Loucy (cell line): ENCODE results near the gene ALDH1A2.

Experiments used
- CTCF ChIP-seq: fragments of 200-600 bp; sonication (generic); conservative IDR thresholded peaks from 2 replicates; pipeline ENCODE4 v1.5.1; 2014; ENCODE audit warnings: mild to moderate bottlenecking, antibody characterized with exemption, low read length
- EZH2phosphoT487 ChIP-seq: fragments of 200-600 bp; IDR thresholded peaks from 2 replicates; pipeline ENCODE4 v1.6.1; 2018; ENCODE audit warnings: antibody characterized with exemption, mild to moderate bottlenecking, moderate library complexity, borderline replicate concordance

DNA sequence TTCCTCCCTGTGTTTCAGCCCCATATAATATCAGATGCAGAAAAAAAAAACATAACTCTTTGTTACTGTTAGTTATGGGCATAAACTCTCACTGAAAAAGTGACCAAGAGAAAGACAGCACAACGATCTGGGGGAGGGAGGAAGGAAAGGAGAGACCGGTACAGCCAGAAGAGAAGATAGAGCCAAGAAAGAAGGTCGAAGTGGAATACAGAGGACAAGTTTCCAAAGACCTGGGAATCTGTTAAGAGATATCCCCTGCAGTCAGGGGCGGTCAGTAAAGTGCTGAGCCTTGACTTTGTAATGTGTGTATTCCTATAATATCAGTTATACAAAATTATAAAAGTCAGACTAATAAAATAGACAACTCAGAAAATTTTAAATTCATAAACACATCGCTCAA lies 3.3 kb downstream of the ALDH1A2 start:
- TF ChIP-seq CTCF: no peak
- TF ChIP-seq EZH2phosphoT487: no peak
